ENCODE measurements around the gene SH2B3.

DNA sequence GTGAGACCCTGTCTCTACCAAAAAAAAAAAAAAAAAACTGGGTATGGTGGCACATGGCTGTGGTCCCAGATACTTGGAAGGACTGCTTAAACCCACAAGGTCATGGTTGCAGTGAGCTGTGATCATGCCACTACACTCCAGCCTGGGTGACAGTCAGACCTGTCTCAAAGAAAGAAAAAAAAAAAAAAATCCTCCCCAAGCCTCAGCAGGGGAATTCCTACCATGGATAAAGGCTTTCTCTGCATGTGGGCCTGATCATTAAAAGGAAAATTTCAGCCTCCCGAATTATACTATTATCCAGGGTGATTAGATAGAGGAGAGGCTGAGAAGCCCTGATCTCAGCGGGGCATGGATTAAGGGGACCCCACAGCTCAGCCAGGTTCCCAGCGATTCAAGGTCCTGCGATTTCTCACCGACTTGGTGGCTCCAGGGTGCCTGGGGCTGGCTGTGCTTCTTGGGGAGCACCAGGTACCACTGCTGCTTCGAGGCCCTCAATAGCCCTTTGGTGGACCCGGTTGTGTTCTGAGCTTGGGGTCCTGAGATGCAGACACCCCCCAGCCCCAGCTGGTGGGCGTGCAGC lies 5.6 kb downstream of the SH2B3 start:
- TF ChIP-seq CTCF (IDR thresholded peaks at IDR 0.05 in 8 of 11, conservative IDR thresholded peaks at IDR 0.05 in 3 of 11) (no peak), POLR2AphosphoS5 (IDR thresholded peaks at IDR 0.05) (no peak)
